IPS-11a (cell line): ENCODE results near the gene ENTPD3.
"Not testable (repeated sequence)": the region's sequence is repeated elsewhere in the genome, so short reads cannot be mapped to it uniquely, and the experiment has no call there.

ENCODE experiments used
- H3K4me3 ChIP-seq: one replicate; pipeline ENCODE4 v1.5.1; 2013; ENCODE audit warnings: low read depth, low read length, control low read depth

ENTPD3 gene

GRCh38 chr3:40458473-40458872, 71.5 kb downstream of the ENTPD3 start:
- peak overlapping the region; percentile 91 for H3K4me3 ChIP-seq

GRCh38 chr3:40460481-40460880, 73.5 kb downstream of the ENTPD3 start:
- not testable (repeated sequence) for H3K4me3 ChIP-seq

GRCh38 chr3:40461161-40461560, 74.2 kb downstream of the ENTPD3 start:
- no peak overlapping the region for H3K4me3 ChIP-seq

GRCh38 chr3:40462838-40463237, 75.9 kb downstream of the ENTPD3 start:
- not testable (repeated sequence) for H3K4me3 ChIP-seq

- no peak overlapping the region for H3K4me3 ChIP-seq
Observed at GRCh38 chr3:40463579-40463978, 76.6 kb downstream of the ENTPD3 start.

GRCh38 chr3:40464339-40465110, 77.5 kb downstream of the ENTPD3 start:
- H3K4me3 ChIP-seq: no peak overlapping the region

- no peak overlapping the region for H3K4me3 ChIP-seq
Observed at GRCh38 chr3:40465111-40465407, 78.1 kb downstream of the ENTPD3 start.

- no peak overlapping the region for H3K4me3 ChIP-seq
Observed at GRCh38 chr3:40465456-40465855, 78.5 kb downstream of the ENTPD3 start.

- H3K4me3 ChIP-seq: no peak overlapping the region
Observed at GRCh38 chr3:40468018-40468417, 81.0 kb downstream of the ENTPD3 start.

GRCh38 chr3:40470701-40471100, 83.7 kb downstream of the ENTPD3 start:
- no peak overlapping the region for H3K4me3 ChIP-seq

GRCh38 chr3:40476478-40477470, 89.8 kb downstream of the ENTPD3 start, which contains the start of gene ZNF619:
ZNF619 (plus strand) TSS chr3:40477122; CDS start chr3:40477980, 858 bp downstream.
- peak within 1 kb of the TSS; percentile 1 for H3K4me3 ChIP-seq

- no peak overlapping the region for H3K4me3 ChIP-seq
Observed at GRCh38 chr3:40477666-40478065, 90.7 kb downstream of the ENTPD3 start.
